B cell (primary cell): Measurements from ENCODE around the gene DNAAF5. TPM values are rescaled to one million over a fixed set of nuclear protein-coding genes. Genes with fewer than 3 reads are reported as not detected.

Experiments used
- ATAC-seq: fragments of 200-7000 bp; cut with Tn5 transposase; one replicate; pipeline ENCODE4 v1.10.0; 2021; ENCODE audit warnings: low read depth, mild to moderate bottlenecking, moderate number of reproducible peaks, moderate library complexity
- CTCF ChIA-PET: fragments of 350-600 bp; sonication (Branson Sonifier 250); formaldehyde crosslinking; loops from one replicate; lab custom pipeline; 2021; ENCODE audit warnings: antibody characterized with exemption, inconsistent platforms; lab: Charles Lee
- POLR2A ChIA-PET: fragments of 350-600 bp; sonication (Branson Sonifier 250); formaldehyde crosslinking; loops from one replicate; lab custom pipeline; 2021; ENCODE audit warnings: antibody characterized with exemption; lab: Charles Lee
- DNase-seq: peaks from one replicate; pipeline ENCODE4 v3.0.0; 2013
- H2AFZ ChIP-seq: 2 replicates; pipeline ENCODE4 v1.6.1; 2012; ENCODE audit warnings: mild to moderate bottlenecking, low read depth, low read length; ENCODE audit not compliant: insufficient read depth, poor library complexity, severe bottlenecking
- H3K27ac ChIP-seq, 2 donors: 1 replicate in 1 of 2; 2 replicates in 1 of 2; pipeline ENCODE4 v1.5.1; 2012 to 2013; ENCODE audit warnings: low read length in 2 of 2, mild to moderate bottlenecking in 2 of 2, moderate library complexity in 1 of 2
- H3K27me3 ChIP-seq, 4 experiments: fragments of 200-600 bp in 1 of 4; sonication (generic) in 1 of 4; replicated peaks in 1 of 4; 1 replicate in 2 of 4; 2 replicates in 2 of 4; pipeline versions ENCODE4 v1.6.1 to v1.7.0; 2013 to 2016; ENCODE audit warnings: low read length in 3 of 4, mild to moderate bottlenecking in 2 of 4, mixed read lengths in 1 of 4, moderate library complexity in 1 of 4; ENCODE audit not compliant: insufficient read depth in 4 of 4, control insufficient read depth in 3 of 4; ENCODE audit errors: control extremely low read depth in 1 of 4
- H3K36me3 ChIP-seq, 2 experiments: replicated peaks in 1 of 2; 1 replicate in 1 of 2; 2 replicates in 1 of 2; pipeline versions ENCODE4 v1.6.1 to v1.7.1; 2013; ENCODE audit warnings: low read length in 1 of 2; ENCODE audit not compliant: insufficient read depth in 2 of 2, control insufficient read depth in 1 of 2; ENCODE audit errors: control extremely low read depth in 1 of 2, extremely low read depth in 1 of 2
- H3K4me1 ChIP-seq, 2 donors: fragments of 200-600 bp in 1 of 2; sonication (generic) in 1 of 2; 1 replicate in 1 of 2; 2 replicates in 1 of 2; pipeline versions ENCODE4 v1.5.1 to v1.6.1; 2013 to 2017; ENCODE audit warnings: low read length in 2 of 2; ENCODE audit not compliant: control insufficient read depth in 2 of 2, insufficient read depth in 2 of 2
- H3K4me2 ChIP-seq: replicated peaks from 2 replicates; pipeline ENCODE3; 2012; ENCODE audit warnings: mild to moderate bottlenecking, low read depth, low read length; ENCODE audit not compliant: poor library complexity, severe bottlenecking
- H3K4me3 ChIP-seq, 5 experiments: fragments of 200-600 bp in 1 of 5; sonication (generic) in 1 of 5; 1 replicate in 3 of 5; 2 replicates in 2 of 5; pipeline versions ENCODE4 v1.5.1 to v1.7.0; 2011 to 2016; ENCODE audit warnings: low read length in 4 of 5, mild to moderate bottlenecking in 4 of 5, low read depth in 2 of 5, control low read depth in 1 of 5, moderate library complexity in 1 of 5; ENCODE audit not compliant: insufficient read depth in 1 of 5; ENCODE audit errors: control extremely low read depth in 1 of 5, extremely low read depth in 1 of 5
- H3K79me2 ChIP-seq: fragments of 200-600 bp; sonication (generic); one replicate; pipeline ENCODE4 v1.6.0; 2016; ENCODE audit warnings: low read length; ENCODE audit not compliant: control insufficient read depth, insufficient read depth
- H3K9ac ChIP-seq: fragments of 200-600 bp; sonication (generic); 2 replicates; pipeline ENCODE4 v1.6.1; 2017; ENCODE audit warnings: mild to moderate bottlenecking, low read length, moderate library complexity
- H3K9me3 ChIP-seq, 3 donors: one replicate each; pipeline versions ENCODE4 v1.6.1 to v1.7.1; 2013; ENCODE audit warnings: low read length in 2 of 3; ENCODE audit not compliant: control insufficient read depth in 2 of 3, insufficient read depth in 1 of 3; ENCODE audit errors: control extremely low read depth in 1 of 3
- H4K20me1 ChIP-seq: 2 replicates; pipeline ENCODE4 v1.6.0; 2012; ENCODE audit warnings: mild to moderate bottlenecking, low read length; ENCODE audit not compliant: insufficient read depth, control insufficient read depth, poor library complexity, severe bottlenecking
- H3K27ac Mint-ChIP-seq: one replicate; pipeline ENCODE4 v1.8.0; 2021; ENCODE audit warnings: mixed read lengths
- H3K27me3 Mint-ChIP-seq: one replicate; pipeline ENCODE4 v1.8.0; 2021; ENCODE audit warnings: mixed read lengths
- H3K4me1 Mint-ChIP-seq: one replicate; pipeline ENCODE4 v1.8.0; 2021; ENCODE audit warnings: mixed read lengths
- H3K4me3 Mint-ChIP-seq: one replicate; pipeline ENCODE4 v1.8.0; 2021; ENCODE audit warnings: mixed read lengths
- H3K9me3 Mint-ChIP-seq: one replicate; pipeline ENCODE4 v1.8.0; 2022; ENCODE audit warnings: mixed read lengths; ENCODE audit not compliant: insufficient read depth
- EZH2 ChIP-seq: IDR thresholded peaks from 2 replicates; pipeline ENCODE4 v1.6.1; 2012; ENCODE audit warnings: borderline replicate concordance, low read depth, mild to moderate bottlenecking, moderate library complexity, low read length; ENCODE audit not compliant: insufficient read depth, poor library complexity, severe bottlenecking
- WGBS: methylation state at CpG from one replicate; pipeline ENCODE4 v1.1.5; 2013; ENCODE audit warnings: missing lambda C conversion rate; ENCODE audit not compliant: insufficient coverage; 5-methylcytosine and 5-hydroxymethylcytosine counted together
- intact Hi-C: fragments of 100-400 bp; cut with micrococcal nuclease; formaldehyde crosslinking; loops from one replicate; pipeline ENCODE4 v1.10.0; 2022
- polyA plus RNA-seq: library from polyadenylated mRNA; depleted of rRNA; stranded (reverse); fragments of >200 nt; gene quantifications from 2 replicates; pipeline ENCODE4 v1.2.3, GENCODE V29; 2012
- total RNA-seq, 2 donors: library from RNA; stranded (reverse); fragments of 120-200 nt in 1 of 2; gene quantifications; 1 replicate in 1 of 2; 2 replicates in 1 of 2; pipeline versions ENCODE4 v1.2.3 to v1.2.4, GENCODE V29; 2013 to 2022
- TF ChIP-seq, protein P1 (sequence below): fragments of 200-600 bp; IDR thresholded peaks from one replicate; pipeline ENCODE4 v1.8.0; 2022; ENCODE audit warnings: antibody characterized with exemption, mild to moderate bottlenecking

DNAAF5 gene
- total and polyA plus RNA-seq, 2 donors (not counting 1 experiment from before 2014, with no cell fraction given), result 18.0 to 21.4 TPM

GRCh38 chr7:772392-772791 is 45.9 kb downstream of the DNAAF5 start:
- ChIA-PET POLR2A (no interaction called here), CTCF (interaction anchor here (1.2 to 4.0 kb wide), 2 partner anchors 405 to 450 kb away, joined by 3 to 19 read pairs; no protein-coding TSS in a partner anchor)
- intact Hi-C loops, result no loop called here
- whole genome bisulfite sequencing, result over 99% methylated on average over 13 of the region's 13 CpGs
- Mint-ChIP-seq H3K9me3 (no peaks in the 10 kb centered on the region), H3K27ac (no peak overlapping the region), H3K4me1 (no peaks in the 10 kb centered on the region), H3K27me3 (no peaks in the 10 kb centered on the region), H3K4me3 (no peak overlapping the region)
- H3K36me3 ChIP-seq, result peaks cover 0 to 9% of the 10 kb centered on the region in 2 experiments
- H3K79me2 ChIP-seq, result no peaks in the 10 kb centered on the region
- H4K20me1 ChIP-seq, result no peaks in the 10 kb centered on the region
- H3K4me3 ChIP-seq, result no peak overlapping the region
- H2AFZ ChIP-seq, result no peak overlapping the region
- DNase-seq, result no peak
- no peaks in the 10 kb centered on the region for H3K4me1 ChIP-seq
- H3K9ac ChIP-seq, result no peak overlapping the region
- no peaks in the 10 kb centered on the region for H3K9me3 ChIP-seq
- no peak for TF ChIP-seq EZH2
- TF ChIP-seq, protein P1, sequence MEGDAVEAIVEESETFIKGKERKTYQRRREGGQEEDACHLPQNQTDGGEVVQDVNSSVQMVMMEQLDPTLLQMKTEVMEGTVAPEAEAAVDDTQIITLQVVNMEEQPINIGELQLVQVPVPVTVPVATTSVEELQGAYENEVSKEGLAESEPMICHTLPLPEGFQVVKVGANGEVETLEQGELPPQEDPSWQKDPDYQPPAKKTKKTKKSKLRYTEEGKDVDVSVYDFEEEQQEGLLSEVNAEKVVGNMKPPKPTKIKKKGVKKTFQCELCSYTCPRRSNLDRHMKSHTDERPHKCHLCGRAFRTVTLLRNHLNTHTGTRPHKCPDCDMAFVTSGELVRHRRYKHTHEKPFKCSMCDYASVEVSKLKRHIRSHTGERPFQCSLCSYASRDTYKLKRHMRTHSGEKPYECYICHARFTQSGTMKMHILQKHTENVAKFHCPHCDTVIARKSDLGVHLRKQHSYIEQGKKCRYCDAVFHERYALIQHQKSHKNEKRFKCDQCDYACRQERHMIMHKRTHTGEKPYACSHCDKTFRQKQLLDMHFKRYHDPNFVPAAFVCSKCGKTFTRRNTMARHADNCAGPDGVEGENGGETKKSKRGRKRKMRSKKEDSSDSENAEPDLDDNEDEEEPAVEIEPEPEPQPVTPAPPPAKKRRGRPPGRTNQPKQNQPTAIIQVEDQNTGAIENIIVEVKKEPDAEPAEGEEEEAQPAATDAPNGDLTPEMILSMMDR, result no peak
- H3K27ac ChIP-seq, result no peak overlapping the region
- H3K27me3 ChIP-seq, result no peaks in the 10 kb centered on the region
- no peak overlapping the region for H3K4me2 ChIP-seq
- ATAC-seq, result no peak

DNA sequence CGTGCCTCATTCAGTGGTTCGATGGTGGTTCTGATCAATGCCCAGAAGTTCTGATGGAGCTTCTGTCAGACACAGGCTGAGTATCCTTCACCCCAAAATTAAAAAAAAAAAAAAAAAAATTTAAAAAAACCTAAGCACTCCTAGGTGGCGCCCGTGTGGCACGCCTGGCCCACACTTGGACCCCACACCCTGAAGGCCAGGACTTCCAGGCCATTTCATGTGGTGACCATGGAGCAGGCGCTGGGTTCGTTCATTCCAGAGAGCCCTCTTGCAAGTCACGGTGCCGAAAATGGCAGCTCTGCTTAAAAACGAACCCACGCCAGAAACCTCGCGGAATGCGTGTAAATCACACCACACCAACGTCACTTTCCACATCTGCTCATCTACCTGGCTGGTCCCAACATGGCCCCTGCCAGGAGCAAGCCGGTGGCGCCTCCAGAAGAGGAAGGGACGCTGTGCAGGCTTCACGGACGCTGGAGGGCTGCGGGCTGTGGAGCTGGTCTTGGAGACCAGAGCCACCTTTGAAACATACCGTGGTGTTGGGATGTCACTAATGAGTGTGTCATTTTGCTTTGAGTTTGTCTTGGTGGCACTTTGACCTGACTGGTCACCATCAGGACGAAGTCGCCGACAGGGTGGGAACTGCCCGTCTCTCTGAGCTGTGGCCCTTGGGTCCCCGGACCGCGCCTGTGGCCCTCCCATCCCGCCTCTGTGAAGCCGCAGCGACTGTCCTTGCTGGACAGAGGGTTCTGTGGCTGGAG is 46.5 kb downstream of the DNAAF5 start:
- intact Hi-C loops, result no loop called here
- CTCF ChIA-PET, result interaction anchor here (1.1 to 4.0 kb wide), 4 partner anchors 404 to 451 kb away, joined by 3 to 19 read pairs (median 6); no protein-coding TSS in a partner anchor
- H3K27me3 Mint-ChIP-seq, result no peaks in the 10 kb centered on the region
- no peak for TF ChIP-seq EZH2
- TF ChIP-seq, protein P1, result no peak
- Histone ChIP-seq H3K4me3 (no peak overlapping the region), H4K20me1 (no peaks in the 10 kb centered on the region), H3K4me2 (no peak overlapping the region), H3K9me3 (no peaks in the 10 kb centered on the region), H3K4me1 (no peaks in the 10 kb centered on the region), H3K27me3 (no peaks in the 10 kb centered on the region), H3K36me3 (peaks cover 0 to 12% of the 10 kb centered on the region in 2 experiments), H3K79me2 (no peaks in the 10 kb centered on the region), H2AFZ (no peak overlapping the region), H3K9ac (no peak overlapping the region), H3K27ac (no peak overlapping the region)
- no peak for ATAC-seq
- no peak overlapping the region for H3K4me3 Mint-ChIP-seq
- POLR2A ChIA-PET, result no interaction called here
- no peaks in the 10 kb centered on the region for H3K9me3 Mint-ChIP-seq
- no peak for DNase-seq
- no peaks in the 10 kb centered on the region for H3K4me1 Mint-ChIP-seq
- WGBS, result 95% methylated on average over 32 of the region's 32 CpGs
- H3K27ac Mint-ChIP-seq, result no peak overlapping the region
